Mucosa of gallbladder (tissue), 1 donor: Measurements from ENCODE around the gene SLC25A13. TPM values are rescaled to one million over a fixed set of nuclear protein-coding genes. Genes with fewer than 3 reads are reported as not detected.

Experiments
- DNase-seq: peaks from one replicate; pipeline ENCODE4 v3.0.0-alpha.2; 2020; ENCODE audit warnings: low spot score
- total RNA-seq: library from RNA; stranded (reverse); gene quantifications from one replicate; pipeline ENCODE4 v1.2.1, GENCODE V29; 2021
- donor health status: DM: no; HTN: no; CAD: no.

SLC25A13 gene
- total RNA-seq, 1 donor from 2014 or later, result 35.2 TPM

DNA sequence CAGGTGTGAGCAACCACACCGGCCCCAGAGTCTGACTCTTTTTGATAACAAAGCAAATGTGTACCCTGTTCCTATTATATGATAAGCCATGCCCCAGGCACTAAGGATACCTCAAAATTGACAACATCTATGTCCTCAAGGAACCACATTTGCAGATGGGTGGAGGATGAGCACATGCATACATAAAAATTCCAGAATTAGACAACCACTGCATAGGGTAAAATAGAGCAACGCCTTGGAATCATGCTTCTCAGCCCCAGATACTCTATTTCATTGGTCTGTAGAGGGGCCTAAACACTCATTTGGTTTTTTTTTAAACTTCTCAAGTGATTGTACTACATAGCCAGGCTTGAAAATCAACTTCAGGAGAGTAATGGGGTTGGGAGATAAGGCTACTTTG lies 78.7 kb downstream of the SLC25A13 start:
- DNase-seq, result no peak

DNA sequence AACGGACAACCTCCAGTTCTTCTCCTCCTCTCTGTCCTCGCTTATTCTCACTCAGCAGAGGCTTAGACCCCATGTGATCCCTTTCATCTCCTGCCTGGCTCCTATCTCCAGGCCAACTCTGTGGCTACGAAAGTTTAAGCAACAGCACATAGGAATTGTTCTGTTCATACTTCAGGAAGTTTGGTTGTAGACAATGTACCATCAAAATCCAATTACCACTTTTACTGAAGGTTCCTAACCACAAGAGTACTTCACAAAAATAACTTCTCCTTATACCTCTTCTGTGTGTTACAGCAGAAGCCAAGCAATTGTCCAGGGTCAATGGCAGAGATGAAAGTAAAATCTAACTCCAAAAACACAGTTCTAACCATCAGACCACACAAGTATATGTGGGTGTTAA lies 80.0 kb downstream of the SLC25A13 start:
- DNase-seq, result no peak

- no peak for DNase-seq
Observed at GRCh38 chr7:96238976-96239766, 82.7 kb downstream of the SLC25A13 start.

DNA sequence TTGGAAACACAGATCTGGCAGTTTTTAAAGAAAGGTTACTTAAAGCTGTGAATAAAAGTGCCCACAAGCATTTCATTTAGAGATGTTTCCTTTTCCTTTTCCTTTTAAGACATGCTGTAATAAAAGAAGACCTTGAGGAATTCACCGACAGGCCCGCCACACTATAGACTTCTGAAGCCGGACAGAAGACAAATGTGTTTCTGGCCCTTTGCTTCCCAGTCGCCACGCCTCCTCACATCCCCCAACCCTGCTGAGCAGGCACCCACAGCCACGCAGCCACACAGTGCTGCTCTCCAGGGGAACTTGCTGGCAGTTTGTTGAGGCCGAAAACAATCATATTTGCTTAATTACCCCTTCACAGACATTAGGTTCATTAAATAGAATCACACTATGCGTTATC lies 83.4 kb downstream of the SLC25A13 start:
- DNase-seq, result no peak

DNA sequence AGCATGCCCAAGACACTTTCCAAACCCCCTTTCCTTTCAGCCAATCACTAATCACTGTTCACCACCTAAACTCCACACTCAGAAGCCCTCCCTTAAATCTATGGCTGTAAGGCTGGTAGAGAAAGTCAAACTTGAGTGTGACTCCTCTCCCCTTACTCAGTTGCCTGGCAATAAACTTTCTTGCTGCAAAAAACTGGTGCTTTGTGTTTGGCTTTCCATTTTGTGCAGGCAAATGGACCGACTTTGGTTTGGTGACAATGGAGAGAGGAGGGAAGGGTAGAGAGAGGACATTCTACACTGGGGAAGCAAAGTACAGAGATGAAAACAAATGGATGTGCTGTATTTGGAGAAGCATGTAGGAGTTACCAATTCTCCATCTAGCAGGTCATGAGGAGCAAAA lies 84.9 kb downstream of the SLC25A13 start:
- no peak for DNase-seq

GRCh38 chr7:96236198-96237039 lies 85.5 kb downstream of the SLC25A13 start:
- no peak for DNase-seq

DNA sequence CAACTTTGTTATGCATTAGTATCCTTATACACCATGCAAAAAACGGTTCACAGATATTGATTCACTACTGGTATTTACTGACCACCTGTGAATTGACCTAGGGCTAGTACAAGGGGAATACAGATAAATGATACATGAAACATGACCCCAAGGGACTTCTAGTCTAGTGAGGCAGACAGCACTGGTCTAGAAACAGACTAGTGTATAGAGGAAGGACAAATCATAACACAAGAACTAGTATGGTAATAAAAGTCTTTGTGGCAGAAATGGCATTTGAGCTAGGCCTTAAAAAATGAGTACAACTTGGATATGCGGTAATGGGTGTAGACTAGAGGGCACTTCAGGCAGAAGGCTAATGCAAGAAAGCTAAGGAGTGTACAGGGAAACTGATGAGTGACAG lies 86.6 kb downstream of the SLC25A13 start:
- DNase-seq, result no peak

DNA sequence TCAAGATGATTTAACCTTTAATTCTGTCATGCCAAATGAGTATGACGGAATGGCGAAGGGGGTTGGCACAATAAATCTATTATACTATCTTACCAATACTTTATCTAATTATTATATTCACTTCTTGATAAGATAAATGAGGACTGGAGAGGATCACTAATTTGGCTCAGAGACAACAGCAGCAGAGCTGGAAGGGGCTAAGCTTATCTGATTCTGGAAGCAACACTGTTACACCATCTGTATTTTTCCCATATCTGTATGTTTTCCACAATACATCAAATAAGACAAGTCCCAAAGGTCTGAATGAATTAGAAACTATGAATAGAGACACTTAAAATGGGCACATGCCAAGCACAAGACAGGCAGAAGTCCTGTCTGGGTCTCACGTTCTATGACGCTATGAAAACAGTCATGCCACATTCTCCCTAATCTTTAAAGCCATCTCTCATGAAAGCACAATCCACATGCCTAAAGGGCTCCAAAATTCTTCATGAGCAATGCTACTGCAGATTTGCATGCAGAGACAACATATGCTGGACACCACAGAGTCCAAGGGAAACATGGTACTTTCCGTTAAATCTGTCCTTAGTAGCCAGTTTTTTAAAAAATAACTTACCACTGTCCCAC lies 88.3 kb downstream of the SLC25A13 start:
- DNase-seq, result no peak

GRCh38 chr7:96233084-96233483 lies 88.8 kb downstream of the SLC25A13 start:
- no peak for DNase-seq

DNA sequence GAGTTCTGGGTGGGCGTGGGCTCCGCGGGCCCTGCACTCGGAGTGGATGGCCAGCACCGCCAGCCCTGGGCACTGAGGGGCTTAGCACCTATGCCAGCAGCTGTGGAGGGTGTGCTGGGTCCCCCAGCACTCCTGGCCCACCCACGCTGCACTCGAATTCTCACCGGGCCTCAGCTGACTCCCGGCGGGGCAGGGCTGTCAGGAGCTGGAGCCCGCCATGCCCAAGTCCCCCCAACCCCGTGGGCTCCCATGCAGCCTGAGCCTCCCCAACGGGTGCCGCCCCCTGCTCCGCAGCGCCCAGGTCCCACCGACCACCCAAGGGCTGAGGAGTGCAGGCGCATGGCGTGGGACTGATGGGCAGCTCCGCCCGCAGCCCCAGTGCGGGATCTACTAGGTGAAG lies 93.1 kb downstream of the SLC25A13 start:
- no peak for DNase-seq

- no peak for DNase-seq
Observed at GRCh38 chr7:96225251-96225650, 96.6 kb downstream of the SLC25A13 start.

DNA sequence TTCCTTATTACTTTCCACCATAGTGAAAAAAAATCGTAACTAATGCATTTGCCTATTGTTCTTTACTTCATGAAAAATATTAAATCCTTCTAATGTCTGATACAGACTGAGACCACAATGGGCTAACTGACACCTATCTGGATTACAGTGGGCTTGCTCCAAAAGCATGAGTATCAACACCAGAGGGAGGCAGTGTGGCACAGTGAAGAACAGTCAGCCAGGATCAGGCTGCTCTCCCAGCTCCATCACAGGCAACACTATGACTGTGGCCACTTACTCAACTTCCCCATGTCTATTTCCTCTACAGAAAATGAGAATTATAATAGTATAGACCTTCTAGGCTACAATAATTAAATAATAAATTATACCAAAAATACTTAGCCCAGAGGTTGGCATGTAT lies 97.2 kb downstream of the SLC25A13 start:
- no peak for DNase-seq

DNA sequence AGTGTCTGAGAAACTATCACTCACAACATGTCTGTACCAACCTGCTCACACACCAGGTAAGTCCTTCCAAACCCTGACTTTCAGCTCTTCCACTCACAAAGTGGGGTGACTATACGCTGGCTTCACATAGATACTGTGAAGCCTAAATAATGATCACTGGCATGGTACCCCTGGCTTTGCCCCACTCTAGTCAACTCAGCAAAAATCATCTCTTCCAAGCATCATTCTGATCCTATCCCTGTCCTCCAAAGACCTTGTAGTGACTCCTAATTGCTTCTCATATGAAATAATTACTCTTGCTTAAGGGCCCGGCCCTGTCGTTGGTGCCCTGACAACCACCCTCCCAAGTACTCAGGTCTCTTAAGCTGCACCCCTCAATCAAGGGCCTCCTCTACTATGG lies 97.8 kb downstream of the SLC25A13 start:
- no peak for DNase-seq

DNA sequence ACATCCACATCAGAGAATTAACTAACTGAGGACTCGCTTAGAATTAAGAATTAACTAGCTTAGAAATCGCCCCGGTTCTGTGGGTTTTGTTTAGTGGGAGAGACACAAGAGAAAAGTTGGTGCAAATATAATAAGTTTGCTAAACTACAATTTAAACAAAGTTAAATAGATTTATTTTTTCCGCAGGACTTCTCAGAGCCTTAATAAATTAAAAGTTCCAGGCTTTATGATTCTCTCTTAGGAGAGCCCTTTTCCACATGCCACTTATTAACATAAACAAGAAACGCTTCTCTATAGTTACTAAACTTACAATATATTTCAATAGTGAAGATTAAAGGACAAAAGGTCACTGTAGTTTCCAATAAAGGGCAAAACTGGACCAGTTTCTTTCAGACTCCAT lies 100.0 kb downstream of the SLC25A13 start:
- no peak for DNase-seq

DNA sequence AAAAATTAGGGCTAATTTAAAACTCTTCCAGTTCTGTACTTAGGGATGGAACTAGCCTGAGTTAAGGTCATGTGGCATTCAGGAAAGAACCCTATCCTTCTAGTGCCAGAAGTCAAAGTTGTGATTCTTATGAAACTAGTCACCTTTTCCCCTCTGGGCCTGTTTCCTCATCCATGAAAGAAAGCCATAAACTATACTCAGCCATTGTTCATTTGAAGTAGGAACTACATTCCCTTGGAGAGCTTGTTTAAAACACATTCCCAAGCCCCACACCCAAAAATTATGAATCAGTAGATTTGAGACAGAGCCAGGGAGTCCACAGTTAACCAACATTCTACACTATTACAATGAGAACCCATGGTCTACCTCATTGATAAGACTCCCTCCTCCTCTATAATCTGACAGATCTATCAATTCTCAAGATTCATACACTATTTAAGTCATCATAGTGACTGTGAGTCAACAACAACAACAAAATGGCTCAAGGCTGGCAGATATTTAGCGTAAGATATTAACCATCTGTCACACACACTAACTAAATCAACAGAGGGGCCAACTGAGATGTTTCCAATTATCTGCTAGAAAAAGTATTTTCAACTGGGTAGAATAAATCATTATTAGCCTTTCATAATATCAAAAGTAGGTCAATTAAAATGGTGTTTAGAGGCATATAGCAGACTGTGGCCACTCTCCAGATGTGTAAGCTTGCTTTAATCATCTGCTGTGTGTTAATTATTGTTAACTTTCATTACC lies 102.3 kb downstream of the SLC25A13 start:
- no peak for DNase-seq

GRCh38 chr7:96218664-96219243 lies 103.1 kb downstream of the SLC25A13 start:
- no peak for DNase-seq

- no peak for DNase-seq
Observed at GRCh38 chr7:96217147-96217546, 104.8 kb downstream of the SLC25A13 start.

DNA sequence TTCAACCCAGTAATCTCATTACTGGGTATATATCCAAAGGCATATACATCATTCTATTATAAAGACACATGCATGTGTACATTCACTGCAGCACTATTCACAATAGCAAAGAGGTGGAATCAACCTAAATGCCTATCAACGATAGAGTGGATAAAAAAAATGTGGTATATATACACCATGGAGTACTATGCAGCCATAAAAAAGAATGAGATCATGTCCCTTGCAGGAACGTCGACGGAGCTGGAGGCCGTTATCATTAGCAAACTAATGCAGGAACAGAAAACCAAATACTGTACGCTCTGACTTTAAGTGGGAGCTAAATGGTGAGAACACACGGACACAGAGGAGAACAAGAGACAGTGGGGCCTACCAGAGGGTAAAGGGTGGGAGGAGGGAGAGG lies 105.5 kb downstream of the SLC25A13 start:
- no peak for DNase-seq

- no peak for DNase-seq
Observed at GRCh38 chr7:96212474-96212873, 109.4 kb downstream of the SLC25A13 start.

DNA sequence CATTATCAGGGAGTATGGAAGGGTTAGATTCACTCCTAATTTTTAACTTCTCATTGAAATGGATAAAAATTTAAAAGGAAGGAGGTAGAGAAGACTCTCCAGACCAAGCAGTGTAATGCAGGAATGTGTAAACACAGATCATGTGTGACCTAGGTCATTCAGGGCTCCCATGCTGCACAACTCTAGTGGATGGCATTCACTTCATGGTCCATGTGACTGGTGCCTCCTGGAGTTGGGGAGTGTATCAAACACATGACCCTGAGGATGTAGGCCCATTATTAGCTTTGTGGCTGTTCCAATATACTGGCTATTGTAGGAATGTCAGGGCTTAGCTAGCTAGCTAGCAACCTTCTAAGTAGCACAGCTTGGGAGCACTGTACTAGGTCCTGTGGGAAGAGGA lies 109.9 kb downstream of the SLC25A13 start:
- DNase-seq, result no peak

DNA sequence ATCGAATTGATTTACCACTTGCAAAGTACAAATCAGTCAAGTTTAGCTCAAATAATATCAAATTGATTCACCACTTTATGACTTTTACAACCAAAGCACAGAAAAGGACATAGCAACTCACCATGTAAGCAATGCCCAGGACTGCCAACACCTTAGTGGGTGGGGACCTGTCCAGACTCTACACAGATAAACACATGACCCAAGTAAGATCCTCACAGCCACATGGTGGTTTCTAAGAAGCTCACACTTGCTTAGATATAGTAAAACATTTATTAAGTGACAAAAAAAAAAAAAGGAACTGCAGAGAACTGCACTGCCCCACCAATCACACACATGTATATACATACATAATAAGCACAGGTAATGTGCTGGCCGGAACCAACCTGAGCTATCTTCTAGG lies 116.2 kb downstream of the SLC25A13 start:
- no peak for DNase-seq

DNA sequence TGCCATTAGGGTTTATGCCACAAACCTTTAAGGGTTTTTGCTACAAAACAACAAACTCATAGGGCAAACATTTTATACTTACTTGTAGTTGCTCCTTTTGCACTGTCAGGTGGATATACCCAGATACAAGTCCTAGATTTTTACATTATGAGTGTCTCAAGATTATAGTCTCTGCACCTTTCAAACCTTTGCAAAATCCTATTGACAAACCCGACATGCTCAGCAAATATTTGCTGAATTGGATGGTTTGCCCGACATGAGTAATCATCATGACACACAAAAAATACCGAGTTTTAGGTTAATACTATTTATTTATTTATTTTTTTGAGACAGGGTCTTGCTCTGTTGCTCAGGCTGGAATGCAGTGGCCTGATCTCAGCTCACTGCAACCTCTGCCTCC lies 117.3 kb downstream of the SLC25A13 start:
- no peak for DNase-seq
